ENCODE measurements around the gene ELMO1. TPM values are rescaled to one million over a fixed set of nuclear protein-coding genes. Genes with fewer than 3 reads are reported as not detected.

ELMO1 gene
- total and polyA plus RNA-seq, 9 donors = 8.9 to 48.9 (median 28.0) TPM

GRCh38 chr7:37493810-37494209 is 45.1 kb upstream of the ELMO1 start:
- DNase-seq = no peak
- Histone ChIP-seq H3K27me3 (no peaks in the 10 kb centered on the region), H3K4me3 (no peak overlapping the region), H3K9me3 (no peaks in the 10 kb centered on the region), H3K27ac (no peak overlapping the region), H3K4me1 (ENCODE audit: insufficient read depth) (no peaks in the 10 kb centered on the region), H3K36me3 (no peaks in the 10 kb centered on the region)
- intact Hi-C loops (cut with DNase I) = no loop called here
- WGBS, 3 donors = 73 to 89% (median 87%) methylated on average over 13 of the region's 13 CpGs
- no peak for TF ChIP-seq CTCF (IDR thresholded peaks at IDR 0.05)

GRCh38 chr7:37493123-37493522 is 44.5 kb upstream of the ELMO1 start:
- no peaks in the 10 kb centered on the region for H3K27me3 ChIP-seq
- intact Hi-C loops (cut with DNase I) = no loop called here
- WGBS, 3 donors = 10 to 34% (median 13%) methylated on average over 3 of the region's 3 CpGs
- no peak overlapping the region for H3K27ac ChIP-seq
- H3K4me3 ChIP-seq = no peak overlapping the region
- no peaks in the 10 kb centered on the region for H3K9me3 ChIP-seq
- no peaks in the 10 kb centered on the region for H3K4me1 ChIP-seq (ENCODE audit: insufficient read depth)
- TF ChIP-seq CTCF (IDR thresholded peaks at IDR 0.05) (no peak), POLR2A (IDR thresholded peaks at IDR 0.05) (no peak), EP300 (IDR thresholded peaks at IDR 0.05) (no peak)
- DNase-seq = no peak
- H3K36me3 ChIP-seq = no peaks in the 10 kb centered on the region

- Histone ChIP-seq H3K9me3 (no peaks in the 10 kb centered on the region), H3K27me3 (no peaks in the 10 kb centered on the region), H3K36me3 (no peaks in the 10 kb centered on the region), H3K27ac (no peak overlapping the region), H3K4me3 (no peak overlapping the region), H3K4me1 (ENCODE audit: insufficient read depth) (no peaks in the 10 kb centered on the region)
- no peak for DNase-seq
- WGBS, 3 donors = 92 to 94% (median 94%) methylated on average over 36 of the region's 36 CpGs
- TF ChIP-seq EP300 (IDR thresholded peaks at IDR 0.05) = no peak
- no peak for TF ChIP-seq POLR2A (IDR thresholded peaks at IDR 0.05)
- TF ChIP-seq CTCF (IDR thresholded peaks at IDR 0.05) = no peak
- intact Hi-C loops (cut with DNase I) = no loop called here
Observed at GRCh38 chr7:37491919-37492694, 43.4 kb upstream of the ELMO1 start.

- 91 to 100% (median 94%) methylated on average over 1 of the region's 1 CpG for WGBS, 3 donors
- H3K4me3 ChIP-seq = no peak overlapping the region
- no peaks in the 10 kb centered on the region for H3K9me3 ChIP-seq
- intact Hi-C loops (cut with DNase I) = no loop called here
- no peak overlapping the region for H3K27ac ChIP-seq
- TF ChIP-seq EP300 (IDR thresholded peaks at IDR 0.05) = no peak
- no peak for TF ChIP-seq CTCF (IDR thresholded peaks at IDR 0.05)
- H3K27me3 ChIP-seq = no peaks in the 10 kb centered on the region
- no peaks in the 10 kb centered on the region for H3K4me1 ChIP-seq (ENCODE audit: insufficient read depth)
- H3K36me3 ChIP-seq = no peaks in the 10 kb centered on the region
- DNase-seq = no peak
Observed at GRCh38 chr7:37489703-37490102, 41.0 kb upstream of the ELMO1 start.

Measured in ovary (tissue), 9 donors.